Measurements from ENCODE around the gene IFRD2. TPM values are rescaled to one million over a fixed set of nuclear protein-coding genes. Genes with fewer than 3 reads are reported as not detected.

IFRD2 gene
- total and polyA plus RNA-seq, 9 of the 15 experiments (the other 6 are each of a cell fraction or from before 2014, with no cell fraction given): 30.5 to 115 (median 52.8) TPM

GRCh38 chr3:50298836-50299637 lies 6.8 kb upstream of the IFRD2 start, which contains the start of the genes HYAL3 and NAA80 (continued):
- TF ChIP-seq, protein P1, sequence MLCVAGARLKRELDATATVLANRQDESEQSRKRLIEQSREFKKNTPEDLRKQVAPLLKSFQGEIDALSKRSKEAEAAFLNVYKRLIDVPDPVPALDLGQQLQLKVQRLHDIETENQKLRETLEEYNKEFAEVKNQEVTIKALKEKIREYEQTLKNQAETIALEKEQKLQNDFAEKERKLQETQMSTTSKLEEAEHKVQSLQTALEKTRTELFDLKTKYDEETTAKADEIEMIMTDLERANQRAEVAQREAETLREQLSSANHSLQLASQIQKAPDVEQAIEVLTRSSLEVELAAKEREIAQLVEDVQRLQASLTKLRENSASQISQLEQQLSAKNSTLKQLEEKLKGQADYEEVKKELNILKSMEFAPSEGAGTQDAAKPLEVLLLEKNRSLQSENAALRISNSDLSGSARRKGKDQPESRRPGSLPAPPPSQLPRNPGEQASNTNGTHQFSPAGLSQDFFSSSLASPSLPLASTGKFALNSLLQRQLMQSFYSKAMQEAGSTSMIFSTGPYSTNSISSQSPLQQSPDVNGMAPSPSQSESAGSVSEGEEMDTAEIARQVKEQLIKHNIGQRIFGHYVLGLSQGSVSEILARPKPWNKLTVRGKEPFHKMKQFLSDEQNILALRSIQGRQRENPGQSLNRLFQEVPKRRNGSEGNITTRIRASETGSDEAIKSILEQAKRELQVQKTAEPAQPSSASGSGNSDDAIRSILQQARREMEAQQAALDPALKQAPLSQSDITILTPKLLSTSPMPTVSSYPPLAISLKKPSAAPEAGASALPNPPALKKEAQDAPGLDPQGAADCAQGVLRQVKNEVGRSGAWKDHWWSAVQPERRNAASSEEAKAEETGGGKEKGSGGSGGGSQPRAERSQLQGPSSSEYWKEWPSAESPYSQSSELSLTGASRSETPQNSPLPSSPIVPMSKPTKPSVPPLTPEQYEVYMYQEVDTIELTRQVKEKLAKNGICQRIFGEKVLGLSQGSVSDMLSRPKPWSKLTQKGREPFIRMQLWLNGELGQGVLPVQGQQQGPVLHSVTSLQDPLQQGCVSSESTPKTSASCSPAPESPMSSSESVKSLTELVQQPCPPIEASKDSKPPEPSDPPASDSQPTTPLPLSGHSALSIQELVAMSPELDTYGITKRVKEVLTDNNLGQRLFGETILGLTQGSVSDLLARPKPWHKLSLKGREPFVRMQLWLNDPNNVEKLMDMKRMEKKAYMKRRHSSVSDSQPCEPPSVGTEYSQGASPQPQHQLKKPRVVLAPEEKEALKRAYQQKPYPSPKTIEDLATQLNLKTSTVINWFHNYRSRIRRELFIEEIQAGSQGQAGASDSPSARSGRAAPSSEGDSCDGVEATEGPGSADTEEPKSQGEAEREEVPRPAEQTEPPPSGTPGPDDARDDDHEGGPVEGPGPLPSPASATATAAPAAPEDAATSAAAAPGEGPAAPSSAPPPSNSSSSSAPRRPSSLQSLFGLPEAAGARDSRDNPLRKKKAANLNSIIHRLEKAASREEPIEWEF (CRISPR knock-in tag; IDR thresholded peaks at IDR 0.05): no peak
- TF ChIP-seq PCBP2 (IDR thresholded peaks at IDR 0.05; ENCODE audit: low read depth, low read length, poor library complexity, severe bottlenecking) (no peak), CHD1 (IDR thresholded peaks at IDR 0.05; ENCODE audit: low read length) (no peak), ZMIZ1 (IDR thresholded peaks at IDR 0.05; ENCODE audit: low read depth in 2 of 2, low read length in 2 of 2) (no peak), FOXK1 (CRISPR knock-in tag; IDR thresholded peaks at IDR 0.05; ENCODE audit: borderline replicate concordance) (0 out of 2 replicates have a peak, but pooled peaks have one; percentile 17)
- TF ChIP-seq, protein P2, sequence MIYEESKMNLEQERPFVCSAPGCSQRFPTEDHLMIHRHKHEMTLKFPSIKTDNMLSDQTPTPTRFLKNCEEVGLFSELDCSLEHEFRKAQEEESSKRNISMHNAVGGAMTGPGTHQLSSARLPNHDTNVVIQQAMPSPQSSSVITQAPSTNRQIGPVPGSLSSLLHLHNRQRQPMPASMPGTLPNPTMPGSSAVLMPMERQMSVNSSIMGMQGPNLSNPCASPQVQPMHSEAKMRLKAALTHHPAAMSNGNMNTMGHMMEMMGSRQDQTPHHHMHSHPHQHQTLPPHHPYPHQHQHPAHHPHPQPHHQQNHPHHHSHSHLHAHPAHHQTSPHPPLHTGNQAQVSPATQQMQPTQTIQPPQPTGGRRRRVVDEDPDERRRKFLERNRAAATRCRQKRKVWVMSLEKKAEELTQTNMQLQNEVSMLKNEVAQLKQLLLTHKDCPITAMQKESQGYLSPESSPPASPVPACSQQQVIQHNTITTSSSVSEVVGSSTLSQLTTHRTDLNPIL (CRISPR knock-in tag; IDR thresholded peaks at IDR 0.05): no peak
